Hepatic stellate cell (primary cell): ENCODE results near the gene TRDN.

Experiments used
- DNase-seq: peaks from one replicate; pipeline ENCODE4 v3.0.0; 2011; ENCODE audit warnings: low spot score

TRDN gene

DNA sequence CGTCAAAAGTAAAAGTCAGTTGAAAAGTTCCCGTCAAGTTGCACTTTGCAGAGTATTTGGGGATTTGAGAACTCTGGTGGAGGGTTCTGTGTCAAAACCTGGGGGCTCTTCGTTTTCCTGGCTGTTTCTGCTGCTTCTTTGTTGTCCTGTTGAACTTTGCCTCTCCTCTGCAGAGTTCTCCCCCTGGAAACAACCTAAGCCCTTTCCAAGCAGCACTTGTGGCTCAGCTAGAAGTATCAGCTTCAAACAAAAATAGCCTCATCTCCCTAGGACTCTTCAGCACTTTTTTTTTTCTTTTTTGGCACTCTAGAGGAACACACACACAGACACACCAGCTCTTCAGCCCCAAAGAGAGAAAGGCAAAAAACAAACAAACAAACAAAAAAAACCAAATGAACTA is at the start of gene TRDN:
TSS of gene TRDN (minus strand) at position 169 of the 400 bp plus-strand sequence. CDS start 175 bp downstream, outside the sequence.
- no peak for DNase-seq

DNA sequence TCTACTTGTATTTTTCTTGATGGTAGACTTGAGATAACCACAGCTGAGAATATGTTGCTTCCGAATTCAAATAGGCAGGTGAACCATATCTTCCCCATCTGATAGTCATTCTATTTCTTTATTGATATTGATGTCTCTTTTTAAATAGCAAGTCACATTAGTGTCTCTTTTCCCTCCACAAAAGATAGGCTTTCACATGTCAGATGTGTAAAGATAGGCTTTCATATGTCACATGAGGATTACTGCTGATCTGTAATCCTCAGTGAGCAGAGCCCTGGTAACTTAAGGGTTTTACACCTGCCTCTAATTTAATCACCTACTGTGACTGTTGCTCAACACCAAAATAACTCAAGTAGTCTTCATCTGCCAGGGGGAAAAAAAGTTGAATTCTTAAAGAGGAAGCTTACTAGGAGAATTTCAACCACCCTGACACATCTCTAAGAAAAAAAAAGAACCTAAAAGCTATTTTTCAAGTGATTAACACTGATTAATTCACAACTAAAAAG is 45.3 kb upstream of the TRDN start:
- no peak for DNase-seq

GRCh38 chr6:123677897-123678296 is 41.1 kb upstream of the TRDN start:
- no peak for DNase-seq

DNA sequence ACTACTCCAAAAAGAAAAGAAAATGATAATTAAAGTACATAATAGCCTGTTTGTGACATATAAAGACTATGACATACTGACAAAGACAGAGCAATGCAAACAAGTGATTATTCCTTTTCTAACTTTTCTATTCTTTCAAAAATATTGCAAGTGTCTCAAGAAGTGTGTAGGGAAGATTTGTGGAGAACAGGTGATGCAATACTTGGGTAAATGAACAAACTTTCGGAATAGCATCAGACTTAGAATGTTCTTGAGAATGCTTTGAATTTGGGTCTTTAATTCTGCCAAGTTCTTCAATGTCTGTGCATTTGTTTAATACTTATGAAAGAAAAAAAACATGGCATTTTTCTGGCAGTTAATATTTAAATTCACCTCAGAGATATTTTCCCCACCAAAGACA is 40.0 kb upstream of the TRDN start:
- DNase-seq = no peak

- no peak for DNase-seq
Measured at GRCh38 chr6:123668965-123669591, 32.3 kb upstream of the TRDN start.

DNA sequence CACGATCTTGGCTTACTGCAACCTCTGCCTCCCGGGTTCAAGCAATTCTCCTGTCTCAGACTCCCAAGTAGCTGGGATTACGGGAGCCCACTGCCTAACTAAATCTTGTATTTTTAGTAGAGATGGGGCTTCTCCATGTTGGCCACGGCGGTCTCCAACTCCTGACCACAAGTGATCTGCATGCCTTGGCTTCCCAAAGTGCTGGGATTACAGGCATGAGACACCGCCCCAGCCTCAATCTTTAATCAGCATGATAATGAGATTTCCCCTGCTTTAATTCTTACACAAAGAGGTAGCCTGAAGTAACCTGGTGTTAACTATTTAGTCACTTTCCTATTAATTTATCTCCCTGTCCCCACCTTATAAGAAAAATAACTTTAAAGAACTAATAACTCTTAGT is 31.3 kb upstream of the TRDN start:
- no peak for DNase-seq

DNA sequence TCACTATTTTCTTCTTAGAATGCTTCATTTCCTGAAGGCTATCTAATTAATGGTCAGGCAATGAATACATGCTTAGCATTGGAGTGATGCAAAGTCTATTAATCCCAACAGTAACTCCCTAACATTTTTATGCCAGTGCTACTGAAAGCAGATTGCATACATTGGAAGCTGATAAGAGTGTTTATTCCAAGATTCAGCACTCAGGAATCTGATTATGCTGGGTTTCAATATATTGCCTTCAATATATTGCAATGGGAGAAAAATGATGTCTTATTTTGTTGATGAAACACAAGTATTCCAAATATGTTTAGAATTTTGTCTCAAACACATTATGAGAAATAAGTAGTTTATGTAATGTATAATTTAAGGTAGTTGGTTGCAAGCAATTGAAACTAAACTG is 26.7 kb upstream of the TRDN start:
- no peak for DNase-seq

- DNase-seq = no peak
Measured at GRCh38 chr6:123662757-123663156, 26.0 kb upstream of the TRDN start.

DNA sequence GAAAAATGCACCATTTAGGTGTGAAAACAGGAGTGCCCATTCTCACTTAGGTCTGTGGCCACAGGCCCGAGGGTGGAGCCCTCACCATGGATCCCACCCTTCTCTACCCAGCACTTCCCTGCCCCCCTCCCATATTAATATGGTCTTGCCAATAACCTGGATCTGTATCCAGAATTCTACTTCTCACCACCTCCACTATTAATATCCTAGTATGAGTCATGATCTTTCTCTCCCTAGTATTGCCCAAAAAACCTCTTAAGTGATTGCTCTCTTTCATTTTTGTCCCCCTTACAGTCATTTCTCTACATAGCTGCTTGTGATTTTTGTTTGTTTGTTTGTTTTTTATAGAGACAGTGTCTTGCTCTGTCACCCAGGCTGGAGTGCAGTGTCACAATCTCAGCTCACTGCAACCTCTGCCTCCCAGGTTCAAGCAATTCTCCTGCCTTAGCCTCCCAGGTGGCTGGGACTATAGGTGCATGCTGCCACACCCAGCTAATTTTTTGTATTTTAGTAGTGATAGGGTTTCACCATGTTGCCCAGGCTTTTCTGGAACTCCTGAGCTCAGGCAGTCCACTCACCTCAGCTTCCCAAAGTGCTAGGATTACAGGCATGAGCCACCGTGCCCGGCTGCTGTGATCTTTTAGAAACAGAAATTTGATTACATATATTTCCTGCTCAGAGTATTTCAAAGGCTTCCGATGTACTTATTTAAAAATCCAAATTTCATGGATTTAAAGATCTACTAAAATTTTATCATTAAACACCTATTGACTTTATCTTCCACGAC is 24.5 kb upstream of the TRDN start:
- DNase-seq = no peak

- DNase-seq = no peak
Measured at GRCh38 chr6:123659960-123660748, 23.4 kb upstream of the TRDN start.

GRCh38 chr6:123658848-123659247 is 22.1 kb upstream of the TRDN start:
- DNase-seq = no peak

GRCh38 chr6:123655521-123656306 is 19.0 kb upstream of the TRDN start:
- no peak for DNase-seq

GRCh38 chr6:123648723-123649122 is 12.0 kb upstream of the TRDN start:
- DNase-seq = no peak

GRCh38 chr6:123648020-123648580 is 11.3 kb upstream of the TRDN start:
- DNase-seq = no peak

DNA sequence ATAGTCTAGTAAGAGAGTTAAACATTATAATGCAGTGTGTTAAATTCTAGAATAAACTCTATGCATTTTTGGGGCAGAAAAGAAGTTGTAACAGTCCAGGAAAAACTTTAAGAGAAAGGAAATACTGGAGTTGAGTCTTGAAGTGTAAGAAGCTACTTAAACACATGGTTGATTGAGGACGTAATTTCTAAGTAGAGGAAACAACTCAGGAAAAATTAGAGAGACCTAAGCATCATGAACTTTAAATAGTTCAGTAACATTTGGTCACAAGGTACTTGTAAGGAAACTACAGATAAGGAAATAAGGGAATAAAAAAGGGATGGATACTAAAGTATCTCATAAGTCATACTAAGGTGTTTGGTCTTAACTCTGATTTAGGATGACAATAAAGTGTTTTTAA is 4.7 kb upstream of the TRDN start:
- DNase-seq = no peak

GRCh38 chr6:123640567-123641187 is 3.9 kb upstream of the TRDN start:
- DNase-seq = no peak

DNA sequence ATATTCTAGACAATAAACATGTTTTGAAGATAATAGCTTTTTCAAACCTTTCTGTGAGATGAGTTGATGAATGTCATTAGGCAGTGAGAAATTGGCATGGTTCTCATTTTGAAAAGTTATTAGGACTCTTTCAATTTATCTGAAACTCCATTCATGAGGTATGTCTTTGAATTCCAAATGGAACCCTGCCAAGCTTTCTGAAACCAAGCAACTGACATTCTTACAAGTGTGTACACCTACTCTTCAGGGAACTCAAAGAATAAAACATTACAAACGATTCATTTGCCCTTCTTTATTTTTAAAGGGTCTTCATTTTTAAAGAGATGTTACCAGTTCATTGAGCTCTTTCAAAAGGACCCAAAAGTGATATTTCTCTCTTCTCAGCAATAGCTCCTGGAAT is 2.1 kb upstream of the TRDN start:
- no peak for DNase-seq

DNA sequence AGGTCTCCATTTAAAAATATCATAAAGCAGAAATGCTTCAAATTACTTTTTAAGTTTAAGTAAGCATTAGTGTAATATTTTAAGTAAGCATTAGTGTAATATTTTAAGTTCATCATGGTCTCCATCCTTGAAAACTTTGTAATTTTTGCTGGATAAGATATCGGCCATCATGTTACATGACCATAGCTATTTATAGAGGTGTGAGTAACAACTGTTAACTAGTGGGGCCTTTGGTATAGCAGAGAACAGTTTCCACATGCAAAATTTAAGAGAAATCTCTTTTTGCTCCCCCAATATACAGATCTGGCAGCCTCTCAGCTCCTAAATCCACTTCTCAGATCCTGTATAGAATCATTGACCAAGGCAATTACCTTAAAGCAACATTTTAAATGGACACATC is 468 bp downstream of the TRDN start:
- DNase-seq = no peak

DNA sequence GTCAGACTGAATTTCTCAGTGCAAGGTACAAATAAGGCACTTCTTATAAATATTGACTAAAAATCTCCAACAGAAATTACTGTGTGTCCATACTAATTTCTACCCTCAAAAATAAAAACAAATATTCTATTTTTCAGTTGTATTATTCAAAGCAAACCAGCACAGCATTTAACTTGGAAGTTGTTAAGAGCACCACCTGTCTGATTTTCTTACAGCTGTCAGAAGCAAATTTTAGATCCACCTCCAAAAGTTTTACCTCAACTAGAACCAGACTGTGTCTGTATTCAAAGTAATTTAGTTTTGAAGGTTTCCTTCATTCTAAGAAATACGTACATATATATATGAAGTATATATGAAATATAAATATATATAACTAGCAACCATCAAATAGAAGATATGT is 1.2 kb downstream of the TRDN start:
- no peak for DNase-seq

DNA sequence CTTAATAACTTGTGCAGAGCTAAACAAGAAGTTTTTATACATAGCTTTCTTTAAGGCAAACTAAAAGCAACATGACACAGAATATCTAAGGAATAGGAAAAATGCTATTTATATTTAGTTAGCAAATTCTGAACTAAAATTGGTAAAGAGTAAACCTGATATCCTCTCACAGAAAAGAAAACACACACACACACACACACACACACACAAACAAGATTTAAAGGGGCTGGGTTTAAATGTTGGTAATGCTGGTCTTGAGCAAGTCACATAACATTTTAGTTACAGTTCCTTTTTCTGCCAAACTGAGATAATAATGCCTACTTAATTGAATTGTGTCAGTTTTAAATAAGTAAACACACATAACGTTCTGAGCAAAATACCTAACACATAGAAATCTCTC is 1.6 kb downstream of the TRDN start:
- DNase-seq = no peak

- DNase-seq = no peak
Measured at GRCh38 chr6:123632641-123633040, 4.1 kb downstream of the TRDN start.
